HG03280 (cell line): ENCODE data around the gene PATZ1.
"Not testable (repeated sequence)": the region's sequence is repeated elsewhere in the genome, so short reads cannot be mapped to it uniquely, and the experiment has no call there.

ENCODE experiments used
- ATAC-seq: cut with Tn5 transposase; IDR thresholded peaks from one replicate; pipeline ENCODE4 v1.9.1; 2021; ENCODE audit warnings: mild to moderate bottlenecking, moderate library complexity; ENCODE audit not compliant: unreplicated experiment

PATZ1 gene, protein sequence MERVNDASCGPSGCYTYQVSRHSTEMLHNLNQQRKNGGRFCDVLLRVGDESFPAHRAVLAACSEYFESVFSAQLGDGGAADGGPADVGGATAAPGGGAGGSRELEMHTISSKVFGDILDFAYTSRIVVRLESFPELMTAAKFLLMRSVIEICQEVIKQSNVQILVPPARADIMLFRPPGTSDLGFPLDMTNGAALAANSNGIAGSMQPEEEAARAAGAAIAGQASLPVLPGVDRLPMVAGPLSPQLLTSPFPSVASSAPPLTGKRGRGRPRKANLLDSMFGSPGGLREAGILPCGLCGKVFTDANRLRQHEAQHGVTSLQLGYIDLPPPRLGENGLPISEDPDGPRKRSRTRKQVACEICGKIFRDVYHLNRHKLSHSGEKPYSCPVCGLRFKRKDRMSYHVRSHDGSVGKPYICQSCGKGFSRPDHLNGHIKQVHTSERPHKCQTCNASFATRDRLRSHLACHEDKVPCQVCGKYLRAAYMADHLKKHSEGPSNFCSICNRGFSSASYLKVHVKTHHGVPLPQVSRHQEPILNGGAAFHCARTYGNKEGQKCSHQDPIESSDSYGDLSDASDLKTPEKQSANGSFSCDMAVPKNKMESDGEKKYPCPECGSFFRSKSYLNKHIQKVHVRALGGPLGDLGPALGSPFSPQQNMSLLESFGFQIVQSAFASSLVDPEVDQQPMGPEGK

DNA sequence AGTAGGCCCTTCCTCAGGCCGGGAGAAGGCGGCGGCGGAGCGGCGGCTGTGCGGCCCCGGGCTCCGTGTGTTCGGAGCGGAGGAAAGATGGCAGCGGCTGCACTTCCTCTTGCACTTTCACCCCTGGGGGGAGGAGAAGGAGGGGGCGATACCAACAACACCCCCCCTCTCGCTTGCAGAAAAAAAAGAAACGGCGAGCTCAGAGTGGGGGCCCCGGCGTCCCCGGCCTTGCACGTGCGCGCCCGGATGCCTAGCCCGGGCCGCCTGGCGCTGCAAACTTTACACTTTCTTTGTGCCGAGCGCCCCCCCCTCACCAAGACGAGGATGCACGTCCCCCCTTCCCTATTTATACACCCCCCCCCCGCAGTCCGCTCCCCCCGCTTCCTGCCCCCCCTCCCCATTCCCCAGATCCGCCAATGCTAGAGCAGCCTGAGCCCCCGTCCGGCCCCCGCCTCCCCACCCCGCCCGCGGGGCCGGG is at the start of gene PATZ1:
TSS of gene PATZ1 (minus strand) at position 92 of the 478 bp plus-strand sequence. CDS start 744 bp downstream, outside the sequence.
- no peak for ATAC-seq

DNA sequence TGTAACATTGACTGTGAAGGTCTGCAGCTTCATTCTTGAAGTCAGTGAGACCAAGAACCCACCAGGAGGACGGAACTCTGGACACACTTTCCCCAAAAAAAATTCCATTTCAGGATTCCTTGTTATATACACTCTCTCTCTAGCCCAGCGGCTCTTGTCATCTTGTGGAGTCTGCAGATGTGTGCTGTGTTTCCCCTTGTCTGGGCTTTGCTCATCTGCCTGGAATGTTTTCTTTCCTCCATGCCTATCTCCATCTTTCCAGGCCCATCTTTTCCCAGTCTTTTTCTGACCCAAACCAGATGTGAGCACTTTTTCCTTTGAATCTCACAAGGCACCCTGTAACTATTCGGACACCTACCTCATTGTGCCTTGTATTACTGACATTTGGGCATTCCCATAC is 48.2 kb upstream of the PATZ1 start:
- ATAC-seq: no peak

DNA sequence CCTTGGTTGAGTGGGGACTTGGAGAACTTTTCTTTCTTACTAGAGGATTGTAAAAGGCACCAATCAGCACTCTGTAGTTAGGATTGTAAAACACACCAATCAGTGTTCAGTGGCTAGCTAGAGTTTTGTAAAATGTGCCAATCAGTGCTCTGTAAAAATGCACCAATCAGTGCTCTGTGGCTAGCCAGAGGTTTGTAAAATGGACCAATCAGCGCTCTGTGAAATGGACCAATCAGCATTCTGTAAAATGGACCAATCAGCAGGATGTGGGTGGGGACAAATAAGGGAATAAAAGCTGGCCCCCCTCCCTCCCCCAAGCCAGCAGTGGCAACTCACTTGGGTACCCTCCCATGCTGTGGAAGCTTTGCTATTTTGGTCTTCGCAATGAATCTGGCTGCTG is 47.7 kb upstream of the PATZ1 start:
- ATAC-seq: no peak

DNA sequence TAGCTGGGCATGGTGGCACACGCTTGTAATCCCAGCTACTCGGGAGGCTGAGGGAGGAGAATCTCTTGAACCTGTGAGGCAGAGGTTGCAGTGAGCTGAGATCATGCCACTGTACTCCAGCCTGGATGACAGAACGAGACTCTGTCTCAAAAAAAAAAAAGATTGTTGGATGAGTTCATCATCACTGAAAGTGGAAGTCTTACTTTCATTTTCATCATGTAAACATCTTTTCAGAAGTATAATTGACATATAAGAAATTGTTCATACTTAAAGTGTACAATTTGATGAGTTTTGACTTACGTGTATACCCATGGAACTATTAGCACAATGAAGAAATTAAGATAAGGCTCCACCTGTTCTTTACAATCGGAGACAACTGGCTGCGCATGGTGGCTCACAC is 32.5 kb upstream of the PATZ1 start:
- not testable (repeated sequence) for ATAC-seq

DNA sequence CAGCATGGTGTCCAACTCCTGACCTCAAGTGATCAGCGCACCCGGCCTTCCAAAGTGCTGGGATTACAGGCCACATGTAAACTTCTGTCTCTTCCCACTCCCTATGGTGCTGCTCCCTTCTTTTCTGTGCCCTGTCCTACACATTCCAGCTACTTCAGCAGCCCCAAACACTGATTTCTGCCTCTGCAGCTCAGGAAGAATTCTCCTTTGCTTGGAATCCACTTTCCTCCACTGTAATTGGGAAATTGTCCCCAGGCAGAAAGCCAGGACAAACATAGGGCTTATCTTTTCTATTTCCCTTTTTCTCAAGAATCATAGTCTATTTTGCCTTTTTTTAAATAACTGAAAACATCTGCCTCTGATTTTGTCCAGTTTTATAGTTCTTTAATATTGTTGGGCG is 32.0 kb upstream of the PATZ1 start:
- ATAC-seq: no peak

DNA sequence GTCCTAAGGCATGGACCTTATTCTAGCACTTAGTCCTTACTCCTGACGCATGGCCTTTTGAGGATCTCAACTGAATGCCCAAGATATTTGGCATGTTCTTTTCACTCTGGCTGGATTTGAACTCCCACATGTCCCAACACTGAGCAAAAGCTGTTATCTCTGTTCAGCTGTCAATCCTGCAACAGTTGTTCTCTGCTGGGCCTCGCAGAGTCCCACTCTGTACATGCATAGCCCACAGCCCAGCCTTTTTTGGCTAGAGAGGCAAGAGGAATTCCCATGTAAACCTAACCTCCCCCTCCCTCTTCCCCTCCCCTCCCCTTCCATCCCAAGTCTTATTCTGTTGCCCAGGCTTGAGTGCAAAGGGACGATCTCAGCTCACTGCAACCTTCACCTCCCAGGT is 31.5 kb upstream of the PATZ1 start:
- ATAC-seq: no peak

DNA sequence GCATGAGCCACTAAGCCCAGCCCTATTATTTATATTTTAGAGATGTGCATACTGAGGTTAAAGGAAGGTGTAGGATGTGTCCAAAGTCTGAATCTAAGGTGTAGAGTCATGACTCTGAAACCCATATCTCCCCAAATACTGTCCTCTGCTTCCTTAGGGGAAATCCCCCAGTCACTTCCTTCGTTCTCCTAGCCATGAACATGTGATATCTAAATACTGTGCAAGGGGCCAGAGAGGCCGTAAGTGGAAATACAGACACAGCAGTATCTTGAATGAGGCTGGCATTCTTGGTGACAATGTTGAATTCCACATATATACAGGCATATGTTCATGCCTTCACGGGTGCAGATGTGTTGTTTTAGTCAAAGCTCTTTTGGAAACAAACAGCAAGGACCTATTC is 21.3 kb upstream of the PATZ1 start:
- ATAC-seq: no peak

DNA sequence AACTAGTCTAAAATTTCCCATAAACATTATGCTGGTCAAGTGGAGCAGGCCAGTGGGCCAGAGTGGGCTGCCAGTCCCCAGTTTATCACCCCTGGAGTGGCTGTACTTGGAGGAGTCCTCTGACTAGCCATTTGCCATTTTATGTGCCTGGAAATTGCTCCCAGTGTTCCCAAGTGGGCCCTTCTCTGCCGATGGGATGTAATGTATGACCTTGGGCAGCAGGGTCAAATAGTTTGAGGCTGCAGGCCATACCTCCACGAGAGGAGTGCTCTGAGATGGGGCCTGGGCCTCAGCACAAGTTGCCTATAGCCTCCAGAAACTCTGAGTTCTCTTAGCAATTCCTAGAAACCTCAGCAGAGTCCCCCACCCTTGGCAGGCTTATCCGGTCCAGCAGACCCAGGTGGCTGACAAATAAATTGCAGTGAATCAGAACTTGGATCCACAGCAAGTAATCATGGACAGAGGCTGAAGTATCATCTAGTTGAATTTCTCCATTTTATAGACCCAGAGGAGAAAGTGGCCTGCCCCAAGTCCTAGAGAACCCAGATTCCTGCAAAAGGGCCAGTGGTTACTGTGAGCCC is 17.8 kb upstream of the PATZ1 start:
- ATAC-seq: no peak

DNA sequence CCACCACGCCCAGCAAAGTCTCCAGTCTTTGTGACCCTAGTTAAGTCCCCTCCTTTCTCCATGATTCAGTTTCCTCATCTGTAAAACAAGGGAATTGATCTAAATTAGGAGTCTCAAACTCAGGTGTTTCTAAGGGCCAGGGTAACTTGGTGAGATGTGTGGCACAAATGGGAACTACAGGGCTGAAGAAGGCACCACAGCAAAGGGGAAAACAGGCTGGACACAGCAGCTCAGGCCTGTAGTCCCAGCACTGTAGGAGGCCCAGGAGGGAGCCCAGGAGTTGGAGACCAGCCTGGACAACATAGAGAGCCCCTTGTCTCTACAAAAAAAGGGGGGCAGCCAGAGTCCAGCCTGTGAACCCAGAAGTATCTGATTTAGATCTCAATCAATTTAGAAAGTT is 15.6 kb upstream of the PATZ1 start:
- ATAC-seq: no peak

DNA sequence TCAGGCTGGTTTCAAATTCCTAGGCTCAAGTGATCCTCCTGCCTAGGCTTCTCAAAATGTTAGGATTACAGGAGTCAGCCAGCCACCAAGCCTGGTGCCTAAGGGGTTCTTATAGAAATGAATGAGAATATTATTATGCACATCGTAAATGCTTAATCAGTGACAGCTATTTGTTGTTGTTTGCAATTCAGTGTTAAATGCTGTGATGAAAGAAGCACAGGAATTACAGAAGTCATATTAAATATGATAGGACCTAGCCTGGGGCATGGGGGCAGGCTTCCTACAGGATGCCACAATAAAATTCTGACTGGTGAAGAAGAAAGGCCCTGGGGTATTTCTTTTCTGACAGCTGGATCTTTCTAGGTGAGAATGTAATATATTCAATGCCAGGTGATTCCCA is 13.9 kb upstream of the PATZ1 start:
- no peak for ATAC-seq

DNA sequence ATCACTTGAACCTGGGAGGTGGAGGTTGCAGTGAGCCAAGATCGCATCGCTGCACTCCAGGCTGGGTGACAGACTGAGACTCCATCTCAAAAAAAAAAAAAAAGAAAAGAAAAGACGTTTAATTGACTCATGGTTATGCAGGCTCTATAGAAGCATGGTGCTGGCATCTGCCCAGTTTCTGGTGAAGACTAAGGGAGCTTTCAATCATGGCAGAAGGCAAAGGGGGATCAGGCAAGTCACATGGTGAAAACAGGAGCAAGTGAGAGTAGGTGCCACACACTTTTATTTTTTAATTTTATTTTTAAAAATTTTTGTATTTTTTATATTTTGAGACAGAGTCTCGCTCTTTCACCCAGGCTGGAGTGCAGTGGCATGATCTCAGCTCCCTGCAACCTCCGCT is 8.4 kb upstream of the PATZ1 start:
- no peak for ATAC-seq

DNA sequence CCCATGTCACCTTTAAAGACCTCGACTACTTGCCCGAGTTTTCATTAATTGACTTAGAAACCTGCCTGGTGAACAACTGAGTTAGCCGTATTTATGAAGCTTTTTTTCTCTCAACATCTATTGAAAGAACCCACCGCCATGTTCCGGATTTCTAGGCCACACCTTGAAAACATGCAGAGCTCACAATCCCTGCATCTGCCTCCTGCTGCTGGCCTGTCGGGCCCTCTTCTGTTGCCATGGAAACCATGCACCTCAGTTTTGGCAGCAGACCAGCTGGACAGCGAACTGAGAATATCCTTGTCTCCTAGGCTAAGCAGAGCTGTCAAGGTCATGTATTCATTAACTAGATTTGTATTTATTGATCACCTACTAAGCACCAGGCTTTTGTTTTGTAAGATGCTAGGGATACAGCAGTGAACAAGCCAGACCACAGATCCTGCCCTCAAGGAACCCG is 4.3 kb upstream of the PATZ1 start:
- no peak for ATAC-seq

DNA sequence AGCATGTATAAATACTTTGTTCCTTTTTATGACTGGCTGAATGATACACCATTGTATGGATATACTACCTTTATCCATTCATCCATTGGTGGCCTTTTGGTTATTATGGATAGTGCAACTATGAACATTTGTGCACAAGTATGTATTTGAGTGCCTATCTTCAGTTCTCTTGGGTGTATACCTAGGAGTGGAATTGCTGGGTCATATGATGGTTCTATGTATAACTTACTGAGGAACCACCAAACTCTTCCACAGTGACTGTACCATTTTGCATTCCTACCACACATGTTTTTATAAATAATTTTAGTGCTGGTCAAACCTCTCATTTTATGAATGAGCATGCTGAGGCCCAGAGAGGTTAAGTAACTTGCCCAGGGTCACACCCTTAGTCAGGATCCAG is 3.8 kb upstream of the PATZ1 start:
- ATAC-seq: no peak

DNA sequence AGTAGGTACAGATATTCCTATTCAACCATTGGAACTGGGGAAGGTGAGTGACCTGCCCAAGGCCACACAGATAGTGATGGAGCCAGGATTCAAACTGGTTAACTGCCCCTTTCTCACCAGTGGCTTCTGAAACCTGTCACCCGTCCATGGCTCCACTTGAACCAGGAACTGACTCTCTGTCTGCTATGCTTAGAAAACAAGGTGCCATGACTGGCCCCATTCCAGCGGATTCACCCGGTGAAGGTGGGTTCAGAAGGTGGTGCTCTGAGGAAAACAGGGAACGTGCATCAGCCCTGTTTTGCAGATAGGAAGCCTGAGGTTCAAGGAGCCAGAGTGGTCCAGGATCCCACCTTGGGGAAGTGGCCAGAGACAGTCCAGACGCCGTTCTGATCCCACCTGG is 2.6 kb upstream of the PATZ1 start:
- ATAC-seq: no peak

DNA sequence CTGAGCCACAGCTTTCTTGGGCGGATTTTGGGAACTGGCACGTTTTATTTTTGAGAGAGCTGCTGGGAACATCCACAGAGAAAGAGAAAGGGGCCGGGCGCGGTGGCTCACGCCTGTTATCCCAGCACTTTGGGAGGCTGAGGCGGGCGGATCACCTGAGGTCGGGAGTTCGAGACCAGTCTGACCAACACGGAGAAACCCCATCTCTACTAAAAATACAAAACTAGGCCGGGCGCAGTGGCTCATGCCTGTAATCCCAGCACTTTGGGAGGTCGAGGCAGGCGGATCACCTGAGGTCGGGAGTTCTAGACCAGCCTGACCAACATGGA is 1.8 kb upstream of the PATZ1 start:
- ATAC-seq: not testable (repeated sequence)

DNA sequence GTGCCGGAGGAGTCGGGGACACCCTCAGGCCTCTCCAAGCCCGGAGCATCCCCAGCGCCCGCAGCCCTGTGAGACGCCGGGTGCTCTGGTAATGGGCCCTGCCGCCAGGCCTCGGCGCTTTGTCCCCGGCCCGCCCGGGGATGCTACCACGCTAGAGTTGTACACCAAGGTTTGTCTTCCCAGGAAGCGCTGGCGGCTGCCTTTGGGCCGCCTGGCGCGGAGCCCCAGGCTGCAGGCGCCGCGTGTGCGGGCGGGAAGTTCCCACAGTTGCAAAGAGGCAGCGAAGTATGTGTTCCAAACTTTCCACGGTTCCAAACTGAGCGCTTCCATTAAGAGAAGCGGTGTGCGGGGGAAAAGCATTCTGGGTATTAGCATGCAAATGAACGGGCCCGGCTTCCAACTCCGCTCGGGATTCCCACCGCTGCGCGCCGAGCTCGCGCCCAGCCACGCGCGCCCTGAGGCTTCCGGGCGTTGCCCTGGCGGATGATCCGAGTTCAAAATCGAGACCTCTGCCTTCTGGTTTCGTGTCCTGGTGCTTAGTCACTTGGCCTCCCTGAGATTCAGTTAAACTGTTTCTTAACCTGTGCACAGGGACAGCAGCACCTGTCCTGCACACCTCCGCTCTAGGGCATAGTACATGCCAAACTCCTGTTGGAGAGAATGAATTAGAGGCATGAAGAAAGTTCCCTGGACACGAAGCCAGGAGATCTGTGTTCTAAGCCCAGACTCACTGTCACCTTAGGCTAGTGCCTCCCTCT is 1.3 kb upstream of the PATZ1 start:
- no peak for ATAC-seq

DNA sequence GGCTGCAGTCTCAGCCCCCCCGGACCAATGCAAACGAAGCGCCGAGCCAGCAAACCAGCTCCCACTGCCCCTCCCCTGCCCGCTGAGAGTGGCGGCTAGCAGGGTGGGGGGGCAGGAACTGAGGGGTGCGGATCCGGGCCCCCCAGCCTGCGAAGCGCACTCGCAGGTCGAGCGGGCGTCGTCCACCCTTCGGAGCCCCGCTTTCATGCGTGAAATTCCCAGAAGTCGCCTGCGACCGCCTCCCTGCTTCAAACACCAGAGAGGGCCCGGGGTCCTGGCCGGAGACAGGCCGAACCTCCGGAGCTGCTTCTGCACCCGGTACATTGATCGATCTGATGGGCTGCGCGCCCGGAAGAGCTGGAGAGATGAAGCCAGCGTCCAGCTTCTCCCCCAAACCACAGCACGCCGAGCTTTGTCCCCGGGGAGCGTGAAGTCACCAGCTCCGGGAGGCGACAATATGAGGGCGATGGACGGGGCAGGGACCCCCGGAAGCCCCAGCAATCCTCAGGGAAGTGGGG is 646 bp upstream of the PATZ1 start:
- ATAC-seq: no peak

DNA sequence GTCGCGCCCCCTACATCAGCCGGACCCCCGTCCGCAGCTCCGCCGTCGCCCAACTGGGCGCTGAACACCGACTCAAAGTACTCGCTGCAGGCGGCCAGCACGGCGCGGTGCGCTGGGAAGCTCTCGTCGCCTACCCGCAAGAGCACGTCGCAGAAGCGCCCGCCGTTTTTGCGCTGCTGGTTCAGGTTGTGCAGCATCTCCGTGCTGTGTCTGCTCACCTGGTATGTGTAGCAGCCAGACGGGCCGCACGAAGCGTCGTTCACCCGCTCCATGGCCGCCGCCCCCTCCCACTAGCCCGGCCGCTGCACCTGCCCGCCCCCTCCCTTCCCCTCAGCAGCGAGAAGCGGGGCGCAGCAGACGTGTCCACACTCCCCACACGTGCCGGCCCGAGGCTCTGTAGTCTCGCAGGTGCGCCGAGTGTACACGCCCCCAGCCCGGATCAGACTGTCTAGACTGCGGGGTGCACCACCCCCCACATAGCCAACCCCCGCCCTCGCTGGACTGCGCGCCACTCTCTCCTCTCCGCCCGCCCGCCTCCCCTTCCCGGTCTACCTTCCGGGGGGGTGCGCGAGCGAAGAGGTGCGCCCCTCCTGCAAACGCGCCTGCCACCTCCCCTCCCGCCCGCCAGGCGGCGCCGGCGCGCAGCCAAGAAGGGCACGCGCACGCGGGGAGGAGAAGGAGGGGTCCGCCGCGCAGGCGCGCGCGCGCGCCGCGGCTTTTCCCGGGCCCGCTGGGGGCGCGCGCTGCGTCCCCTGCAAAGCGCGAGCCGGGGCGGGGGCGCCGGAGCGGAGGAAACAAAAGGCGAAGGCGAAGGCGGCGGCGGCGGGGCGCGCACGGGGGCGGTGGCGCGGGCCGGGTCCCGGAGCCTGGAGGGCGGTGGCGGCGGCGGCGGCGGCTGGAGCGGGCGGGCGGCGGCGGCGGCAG is 553 bp downstream of the PATZ1 start:
- ATAC-seq: peak; percentile 51

DNA sequence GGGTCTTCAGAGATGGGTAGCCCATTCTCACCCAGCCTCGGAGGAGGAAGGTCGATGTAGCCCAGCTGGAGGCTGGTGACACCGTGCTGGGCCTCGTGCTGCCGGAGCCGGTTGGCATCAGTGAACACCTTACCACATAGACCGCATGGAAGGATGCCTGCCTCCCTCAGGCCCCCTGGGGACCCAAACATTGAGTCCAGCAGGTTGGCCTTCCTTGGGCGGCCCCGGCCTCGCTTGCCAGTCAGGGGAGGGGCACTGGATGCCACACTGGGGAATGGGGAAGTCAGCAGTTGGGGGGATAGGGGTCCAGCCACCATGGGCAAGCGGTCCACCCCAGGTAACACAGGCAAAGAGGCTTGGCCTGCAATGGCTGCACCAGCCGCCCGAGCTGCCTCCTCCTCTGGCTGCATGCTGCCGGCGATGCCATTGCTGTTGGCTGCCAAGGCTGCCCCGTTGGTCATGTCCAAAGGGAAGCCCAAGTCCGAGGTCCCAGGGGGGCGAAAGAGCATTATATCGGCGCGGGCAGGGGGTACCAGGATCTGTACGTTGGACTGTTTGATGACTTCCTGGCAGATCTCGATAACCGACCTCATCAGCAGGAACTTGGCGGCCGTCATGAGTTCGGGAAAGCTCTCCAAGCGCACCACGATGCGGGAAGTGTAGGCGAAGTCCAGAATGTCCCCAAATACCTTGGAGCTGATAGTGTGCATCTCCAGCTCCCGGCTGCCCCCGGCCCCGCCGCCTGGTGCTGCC is 1.4 kb downstream of the PATZ1 start:
- ATAC-seq: no peak
